Smooth muscle cell (in vitro differentiated cells): ENCODE data around the gene GRIA4. TPM values are rescaled to one million over a fixed set of nuclear protein-coding genes. Genes with fewer than 3 reads are reported as not detected.

Experiments used
- DNase-seq: peaks from one replicate; lab custom pipeline; 2025; ENCODE audit not compliant: unreplicated experiment; lab: John Stamatoyannopoulos, UW
- H2AFZ ChIP-seq: fragments of 200-600 bp; sonication (generic); 2 replicates; pipeline ENCODE4 v1.6.0; 2016; ENCODE audit warnings: antibody characterized with exemption, low read depth, mild to moderate bottlenecking
- H3F3A ChIP-seq: fragments of 200-600 bp; sonication (generic); 2 replicates; pipeline ENCODE4 v1.6.0; 2017; ENCODE audit warnings: antibody characterized with exemption, low read depth
- H3K27ac ChIP-seq: fragments of 200-600 bp; sonication (generic); 2 replicates; pipeline ENCODE4 v1.5.1; 2016; ENCODE audit warnings: low read depth, mild to moderate bottlenecking
- H3K27me3 ChIP-seq: fragments of 200-600 bp; sonication (generic); 2 replicates; pipeline ENCODE4 v1.6.1; 2016; ENCODE audit warnings: low read depth, mild to moderate bottlenecking
- H3K36me3 ChIP-seq: fragments of 200-600 bp; sonication (generic); 2 replicates; pipeline ENCODE4 v1.5.1; 2016; ENCODE audit warnings: low read depth
- H3K4me1 ChIP-seq: fragments of 200-600 bp; sonication (generic); 2 replicates; pipeline ENCODE4 v1.5.1; 2016; ENCODE audit warnings: low read depth
- H3K4me2 ChIP-seq: fragments of 200-600 bp; sonication (generic); 2 replicates; pipeline ENCODE4 v1.6.0; 2016; ENCODE audit warnings: mild to moderate bottlenecking
- H3K4me3 ChIP-seq: fragments of 200-600 bp; sonication (generic); 2 replicates; pipeline ENCODE4 v1.5.1; 2016; ENCODE audit warnings: mild to moderate bottlenecking
- H3K79me2 ChIP-seq: fragments of 200-600 bp; sonication (generic); 2 replicates; pipeline ENCODE4 v1.6.0; 2016; ENCODE audit warnings: low read depth, mild to moderate bottlenecking
- H3K9ac ChIP-seq: fragments of 200-600 bp; sonication (generic); 2 replicates; pipeline ENCODE4 v1.6.0; 2016; ENCODE audit warnings: low read depth
- H3K9me3 ChIP-seq: fragments of 200-600 bp; sonication (generic); replicated peaks from 2 replicates; pipeline ENCODE4 v1.5.1; 2016; ENCODE audit warnings: low read depth
- H4K20me1 ChIP-seq: fragments of 200-600 bp; sonication (generic); 2 replicates; pipeline ENCODE4 v1.6.0; 2016; ENCODE audit warnings: low read depth
- CTCF ChIP-seq: fragments of 200-600 bp; sonication (generic); IDR thresholded peaks from 2 replicates; pipeline ENCODE4 v1.5.1; 2017; ENCODE audit warnings: borderline replicate concordance, mild to moderate bottlenecking, antibody characterized with exemption; ENCODE audit not compliant: insufficient read depth, poor library complexity, severe bottlenecking
- WGBS: methylation state at CpG from one replicate; pipeline ENCODE4 v1.1.7; 2016; ENCODE audit warnings: low lambda C conversion rate; 5-methylcytosine and 5-hydroxymethylcytosine counted together
- polyA plus RNA-seq: library from polyadenylated mRNA; unstranded; fragments of >200 nt; fragmentation: Nextera tagmentation; extraction: Ambion mirVana; gene quantifications from 2 replicates; pipeline ENCODE4 v1.2.1, GENCODE V29; 2016
- total RNA-seq: library from RNA; depleted of rRNA; stranded (reverse); fragments of >200 nt; gene quantifications from 2 replicates; pipeline ENCODE4 v1.2.3, GENCODE V29; 2014

GRIA4 gene
- total and polyA plus RNA-seq, 2 experiments from 2014 or later, result 3.1 TPM; not detected in 1

DNA sequence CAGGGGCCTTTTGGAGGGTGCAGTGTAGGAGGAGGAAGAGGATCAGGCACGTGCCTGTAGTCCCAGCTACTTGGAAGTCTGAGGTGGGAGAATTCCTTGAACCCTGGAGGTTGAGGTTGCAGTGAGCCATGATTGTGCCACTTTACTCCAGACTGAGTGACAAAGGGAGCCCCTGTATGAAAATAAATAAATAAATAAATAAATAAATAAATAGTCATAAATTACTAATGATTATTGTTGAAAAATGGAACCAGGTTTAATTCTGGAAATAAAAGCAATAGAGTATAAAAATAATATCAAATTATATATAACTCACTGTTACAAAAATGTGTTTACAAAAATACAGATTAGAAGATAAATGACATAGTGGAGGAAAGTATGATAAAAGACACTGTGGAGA, 37.9 kb downstream of the GRIA4 start:
- Histone ChIP-seq H3F3A (no peaks in the 10 kb centered on the region), H3K36me3 (no peaks in the 10 kb centered on the region), H3K79me2 (no peaks in the 10 kb centered on the region), H3K27ac (no peak overlapping the region), H3K9me3 (no peaks in the 10 kb centered on the region), H4K20me1 (no peaks in the 10 kb centered on the region), H3K4me3 (no peak overlapping the region), H3K4me2 (no peak overlapping the region), H3K27me3 (no peaks in the 10 kb centered on the region), H3K9ac (no peak overlapping the region), H2AFZ (no peak overlapping the region), H3K4me1 (no peaks in the 10 kb centered on the region)
- 84% methylated on average over 1 of the region's 1 CpG for WGBS
- TF ChIP-seq CTCF, result no peak
- DNase-seq, result no peak

DNA sequence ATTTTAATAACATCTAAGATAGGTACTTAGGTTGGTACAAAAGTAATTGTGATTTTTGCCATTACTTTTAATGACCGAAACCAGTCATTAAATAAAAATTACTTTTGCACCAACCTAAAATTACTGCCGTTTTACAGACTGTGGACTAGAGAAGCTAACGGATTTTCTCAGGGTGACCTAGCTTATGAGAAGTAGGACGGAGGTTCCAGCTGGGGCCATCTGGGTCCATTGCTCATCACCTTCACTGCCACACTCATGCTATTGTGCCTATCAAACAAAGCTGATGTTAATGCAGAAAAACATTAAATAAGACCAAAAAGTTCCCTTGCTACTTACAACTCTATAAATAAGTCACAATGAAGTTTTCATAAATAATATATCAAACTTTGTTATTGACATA, 38.9 kb downstream of the GRIA4 start:
- no peak for TF ChIP-seq CTCF

DNA sequence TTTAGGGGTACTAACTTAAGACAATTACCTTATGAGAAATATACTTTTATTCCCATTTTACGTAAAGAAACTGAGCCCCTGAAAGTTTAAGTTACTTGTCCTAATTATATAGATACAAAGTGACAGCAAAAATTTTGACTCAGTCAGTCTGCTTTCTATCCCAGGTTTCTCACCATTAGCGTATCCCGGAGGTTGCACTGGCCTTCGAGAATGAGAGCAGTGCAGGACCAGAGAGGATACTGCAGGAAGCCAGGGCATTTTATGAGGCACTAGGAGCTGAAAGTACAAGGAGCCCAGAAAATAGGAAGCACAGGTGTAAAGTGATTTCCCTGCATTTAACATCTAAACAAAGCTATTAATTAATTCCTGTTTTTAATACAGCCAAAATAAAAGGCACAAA, 55.4 kb downstream of the GRIA4 start:
- Histone ChIP-seq H3K9me3 (no peaks in the 10 kb centered on the region), H3K27ac (no peak overlapping the region), H3K4me2 (no peak overlapping the region), H3K36me3 (no peaks in the 10 kb centered on the region), H3F3A (no peaks in the 10 kb centered on the region), H2AFZ (no peak overlapping the region), H3K4me3 (no peak overlapping the region), H3K4me1 (no peaks in the 10 kb centered on the region), H3K27me3 (no peaks in the 10 kb centered on the region), H4K20me1 (no peaks in the 10 kb centered on the region), H3K79me2 (no peaks in the 10 kb centered on the region), H3K9ac (no peak overlapping the region)
- DNase-seq, result no peak
- WGBS, result 85% methylated on average over 4 of the region's 4 CpGs
- no peak for TF ChIP-seq CTCF

More for the DNA sequence above, 38.9 kb downstream of the GRIA4 start:
- no peak overlapping the region for H3K4me3 ChIP-seq
- H3K27me3 ChIP-seq, result no peaks in the 10 kb centered on the region
- H3K4me1 ChIP-seq, result no peaks in the 10 kb centered on the region
- no peaks in the 10 kb centered on the region for H3F3A ChIP-seq
- 78% methylated on average over 4 of the region's 4 CpGs for WGBS
- H3K79me2 ChIP-seq, result no peaks in the 10 kb centered on the region
- no peak overlapping the region for H2AFZ ChIP-seq
- no peak overlapping the region for H3K27ac ChIP-seq
- no peak overlapping the region for H3K4me2 ChIP-seq
- no peaks in the 10 kb centered on the region for H4K20me1 ChIP-seq
- H3K36me3 ChIP-seq, result no peaks in the 10 kb centered on the region
- no peaks in the 10 kb centered on the region for H3K9me3 ChIP-seq
- no peak for DNase-seq
- H3K9ac ChIP-seq, result no peak overlapping the region

- no peak for DNase-seq
- TF ChIP-seq CTCF, result no peak
- WGBS, result 87% methylated on average over 1 of the region's 1 CpG
These were observed 57.6 kb downstream of the GRIA4 start for GRCh38 chr11:105667441-105667840.

More at GRCh38 chr11:105667441-105667840, 57.6 kb downstream of the GRIA4 start:
- no peak overlapping the region for H3K9ac ChIP-seq
- no peaks in the 10 kb centered on the region for H3K4me1 ChIP-seq
- H3K4me2 ChIP-seq, result no peak overlapping the region
- H3K9me3 ChIP-seq, result no peaks in the 10 kb centered on the region
- no peak overlapping the region for H3K4me3 ChIP-seq
- H3K79me2 ChIP-seq, result no peaks in the 10 kb centered on the region
- no peaks in the 10 kb centered on the region for H3K36me3 ChIP-seq
- no peak overlapping the region for H2AFZ ChIP-seq
- no peaks in the 10 kb centered on the region for H4K20me1 ChIP-seq
- H3K27me3 ChIP-seq, result no peaks in the 10 kb centered on the region
- no peak overlapping the region for H3K27ac ChIP-seq
- H3F3A ChIP-seq, result no peaks in the 10 kb centered on the region
